HUDEP-2 (cell line): ENCODE data around the gene DOCK11.
A peak's percentile ranks its signal among the peaks of the same experiment; 100 is the strongest.

Experiments used
- DNase-seq, 76 experiments: peaks; one replicate each; lab custom pipeline; 2025; ENCODE audit not compliant: unreplicated experiment in 76 of 76; lab: John Stamatoyannopoulos, UW

Gene DOCK11

GRCh38 chrX:118528071-118528737 lies 32.6 kb downstream of the DOCK11 start:
- no peak for DNase-seq

DNA sequence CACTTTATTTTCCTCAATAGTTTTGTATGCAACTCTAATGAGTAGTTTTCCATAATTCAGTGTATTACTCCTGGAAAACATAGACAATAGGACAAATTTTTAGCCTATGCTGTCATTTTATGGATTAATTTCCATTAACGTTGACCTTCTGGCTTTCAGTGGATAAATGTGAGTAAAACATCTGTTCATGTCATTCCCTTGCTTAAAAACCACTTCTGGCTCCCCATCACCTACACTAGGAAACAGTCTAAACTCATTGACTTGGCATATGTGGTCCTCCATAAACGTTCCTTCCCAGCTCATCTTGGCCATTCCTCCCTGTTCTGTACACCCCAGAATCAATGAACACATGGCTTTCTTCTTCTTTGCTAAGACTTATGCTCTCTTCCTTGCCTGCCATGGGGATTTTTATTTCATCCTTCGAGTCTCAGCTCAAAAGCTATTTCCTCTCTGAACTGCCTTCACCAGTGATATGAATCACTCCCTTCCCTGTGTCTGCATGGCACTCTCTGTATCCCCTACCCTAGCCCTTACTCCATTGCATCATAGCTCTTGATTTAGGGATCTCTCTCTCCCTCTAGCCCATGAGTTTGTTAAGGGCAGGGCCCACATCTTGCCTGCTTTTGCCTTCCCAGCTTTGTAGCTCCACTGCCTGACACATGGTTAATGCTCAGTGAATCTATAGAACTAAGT lies 34.8 kb downstream of the DOCK11 start:
- no peak for DNase-seq

DNA sequence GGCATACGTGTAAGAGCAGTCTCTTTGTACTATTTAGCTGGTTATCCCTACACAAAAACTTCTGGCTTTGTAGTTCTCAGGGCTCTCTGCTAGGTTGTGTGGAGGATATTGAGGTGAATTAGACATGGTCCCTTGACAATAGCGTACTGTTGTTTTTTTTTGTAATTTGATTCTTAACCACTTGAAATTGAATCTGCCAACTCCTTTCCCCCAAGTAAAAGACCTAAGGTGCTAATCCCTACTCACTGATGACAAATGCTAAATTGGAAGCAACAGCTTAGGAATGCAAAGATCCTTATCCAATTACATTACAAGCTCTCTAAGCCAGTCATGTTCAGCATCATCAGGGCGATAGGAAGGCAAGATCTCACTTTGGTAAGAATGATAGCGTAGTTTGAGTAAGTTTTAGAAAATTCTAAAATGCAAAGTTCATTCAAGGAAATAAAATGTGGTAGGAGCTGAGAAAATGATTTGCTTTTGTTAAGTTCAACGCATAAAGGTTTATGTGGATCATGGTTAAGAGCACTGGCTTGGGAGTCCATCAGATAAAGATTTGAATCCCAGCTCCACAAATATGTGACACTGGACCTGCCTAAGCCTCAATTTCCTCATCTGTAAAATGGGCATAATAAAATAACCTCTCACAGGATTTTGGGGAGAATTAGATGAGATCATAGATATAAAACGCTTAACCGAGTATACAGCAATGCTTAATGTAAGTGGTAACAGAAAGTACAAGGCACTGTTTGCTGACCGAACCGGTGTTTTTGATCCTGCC lies 39.3 kb downstream of the DOCK11 start:
- DNase-seq: no peak

DNA sequence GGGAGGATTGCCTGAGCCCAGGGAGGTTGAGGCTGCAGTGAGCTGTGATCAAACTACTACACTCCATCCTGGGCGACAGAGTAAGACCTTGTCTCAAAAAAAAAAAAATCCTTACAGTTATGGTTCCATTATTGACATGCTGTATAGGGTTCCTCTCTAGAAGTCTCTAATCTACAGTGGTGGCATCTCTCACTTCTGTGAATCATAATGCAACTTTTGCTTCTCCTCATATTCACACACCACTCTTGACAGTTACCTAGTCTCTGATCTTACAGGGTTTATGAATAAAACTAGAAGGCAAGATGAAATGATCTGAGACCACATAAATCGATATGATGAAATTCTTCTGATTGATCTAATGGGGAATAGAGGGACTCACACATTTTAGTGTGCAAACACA lies 40.6 kb downstream of the DOCK11 start:
- no peak for DNase-seq

- peak in 15 of 76 experiments; percentile 0 to 3 (median 1) for DNase-seq
Observed at GRCh38 chrX:118536687-118537461, 41.3 kb downstream of the DOCK11 start.

DNA sequence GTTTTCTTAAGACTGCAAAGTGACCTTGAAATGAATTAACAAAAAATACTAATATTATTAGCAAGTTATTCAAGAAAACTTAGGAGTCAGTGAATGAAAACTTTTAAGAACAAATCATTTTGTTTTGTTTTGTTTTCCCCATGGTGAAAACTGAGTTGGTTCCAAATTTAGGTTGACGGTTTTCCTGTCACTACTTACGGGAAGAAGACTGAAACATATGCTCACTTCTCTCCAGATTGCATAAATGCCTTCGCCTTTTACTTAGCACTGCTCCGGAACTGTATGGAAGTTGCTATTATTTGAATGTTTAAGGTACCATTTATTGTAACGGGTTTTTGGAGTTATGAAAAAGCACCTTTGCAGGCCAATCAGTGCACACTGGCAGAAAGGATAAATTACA lies 42.8 kb downstream of the DOCK11 start:
- DNase-seq: no peak

DNA sequence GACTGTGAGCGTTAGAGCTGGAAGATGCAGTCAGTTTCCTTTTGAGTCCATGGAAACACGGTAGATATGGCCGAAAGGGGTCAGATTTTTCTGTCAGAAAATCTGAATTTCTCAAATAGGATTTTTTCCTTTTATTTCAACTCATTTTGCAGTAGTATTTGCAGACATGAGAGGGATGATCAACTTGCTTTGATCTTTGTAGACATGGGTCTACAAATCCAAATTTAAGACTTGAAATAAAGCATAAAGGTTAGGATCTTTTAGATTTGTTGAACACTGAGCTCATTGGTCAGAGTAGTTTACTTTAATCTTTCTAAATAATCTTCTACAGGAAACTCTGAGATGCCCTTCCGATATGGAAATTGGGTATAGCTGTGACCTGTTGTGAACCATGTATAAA lies 44.7 kb downstream of the DOCK11 start:
- no peak for DNase-seq

DNA sequence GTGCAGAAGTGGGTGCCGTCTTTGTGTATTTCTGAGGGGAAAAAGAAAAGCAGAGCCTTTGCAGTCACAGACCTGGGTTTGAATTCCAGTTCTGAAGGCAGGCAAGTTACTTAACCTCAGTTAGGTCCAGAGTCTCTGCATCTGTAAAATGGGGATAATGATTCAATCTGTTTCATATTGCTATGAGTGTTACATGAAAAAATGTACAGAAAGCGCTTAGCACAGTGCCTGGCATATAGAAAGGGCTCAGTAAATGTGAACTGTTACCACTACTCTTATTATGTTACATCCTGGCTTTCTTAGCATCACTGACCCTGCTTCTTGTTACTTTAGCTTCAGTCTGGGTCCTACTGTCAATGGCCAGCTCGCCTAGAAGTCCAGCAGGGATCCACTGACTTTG lies 45.9 kb downstream of the DOCK11 start:
- DNase-seq: no peak

DNA sequence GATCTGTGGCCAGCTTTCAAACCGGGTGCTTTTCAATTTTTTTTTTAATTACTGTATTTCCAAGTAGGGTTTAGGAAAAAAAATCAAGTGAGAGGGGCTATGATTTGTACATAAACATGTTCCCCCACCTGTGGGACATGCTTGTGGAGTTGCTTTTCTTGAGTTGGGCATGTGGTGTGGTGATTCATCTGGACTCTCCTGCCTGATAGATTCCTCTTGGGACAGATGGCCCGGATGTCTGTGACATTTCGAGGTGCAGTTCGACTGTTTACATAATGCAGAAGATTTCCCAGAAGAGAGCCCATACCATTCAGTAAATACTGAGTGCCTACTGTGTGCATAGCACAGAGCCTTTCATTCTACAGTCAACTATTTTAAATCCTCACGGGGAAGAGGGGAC lies 49.9 kb downstream of the DOCK11 start:
- no peak for DNase-seq

DNA sequence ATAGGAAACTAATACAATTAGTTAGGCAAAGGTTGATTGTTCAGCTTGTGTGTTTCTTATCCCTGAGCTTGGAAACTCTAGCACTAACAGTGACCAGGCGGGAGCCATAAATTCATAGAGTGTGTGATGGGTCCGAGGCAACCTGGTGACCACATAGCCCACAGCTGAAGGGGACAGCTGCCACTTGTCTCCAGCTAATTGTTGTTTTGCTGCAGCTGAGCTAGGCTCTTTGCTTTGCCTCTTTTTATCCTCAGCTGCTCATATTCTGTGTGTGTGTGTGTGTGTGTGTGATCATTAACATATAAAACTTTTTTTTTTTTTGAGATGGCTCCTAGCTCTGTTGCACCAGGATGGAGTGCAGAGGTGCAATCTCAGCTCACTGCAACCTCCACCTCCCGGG lies 53.2 kb downstream of the DOCK11 start:
- no peak for DNase-seq

GRCh38 chrX:118550792-118551191 lies 55.2 kb downstream of the DOCK11 start:
- no peak for DNase-seq

DNA sequence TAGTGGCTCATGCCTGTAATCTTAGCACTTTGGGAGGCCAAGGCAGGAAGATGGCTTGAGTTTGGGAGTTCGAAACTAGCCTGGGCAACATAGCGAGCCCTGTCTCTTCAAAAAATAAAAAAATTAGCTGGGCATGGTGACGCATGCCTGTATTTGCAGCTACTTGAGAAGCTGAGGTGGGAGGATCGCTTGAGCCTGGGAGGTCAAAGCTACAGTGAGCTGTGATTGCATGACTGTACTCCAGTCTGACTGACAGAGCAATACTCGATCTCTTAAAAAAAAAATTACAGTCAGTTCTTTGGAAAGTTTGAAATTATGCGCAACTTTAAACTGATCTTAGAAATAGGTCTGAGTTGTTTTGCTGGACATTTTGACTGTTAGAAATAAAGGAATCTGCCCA lies 55.8 kb downstream of the DOCK11 start:
- DNase-seq: no peak

GRCh38 chrX:118552121-118552900 lies 56.7 kb downstream of the DOCK11 start:
- DNase-seq: peak in 12 of 76 experiments; percentile 0 to 14 (median 2)

DNA sequence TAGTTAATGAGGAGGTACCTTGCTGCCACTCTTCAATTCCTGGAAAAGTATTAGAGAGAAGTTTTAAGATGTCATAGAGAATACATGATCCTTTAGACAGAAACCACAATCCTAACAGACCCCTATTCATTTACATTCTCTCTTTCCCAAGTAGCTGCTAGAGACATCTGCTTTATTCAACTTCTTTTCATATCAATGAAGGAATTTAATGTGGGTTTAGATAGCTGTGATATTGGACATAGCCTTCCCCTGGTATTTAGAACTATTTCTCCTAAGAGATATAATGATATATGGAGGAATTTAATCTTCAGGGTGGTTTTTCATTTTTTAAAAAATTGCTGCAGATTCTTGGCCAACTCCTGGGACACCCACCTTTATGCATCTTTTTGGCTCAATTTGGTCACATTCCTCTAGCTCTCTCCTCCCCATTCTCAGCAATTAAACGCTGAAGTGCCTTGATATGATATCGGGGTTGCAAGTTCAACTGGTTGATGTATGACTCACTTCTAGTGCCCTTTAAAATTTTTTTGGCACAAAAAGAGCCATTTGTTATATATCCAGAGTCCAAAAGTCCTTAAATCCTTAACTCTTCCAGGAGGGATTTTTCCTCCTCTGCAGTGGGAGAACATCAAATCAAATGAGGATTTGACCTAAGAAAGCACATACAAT lies 57.6 kb downstream of the DOCK11 start:
- DNase-seq: peak in 4 of 76 experiments; percentile 1 to 5 (median 3)

- DNase-seq: no peak
Observed at GRCh38 chrX:118554511-118554910, 58.9 kb downstream of the DOCK11 start.

GRCh38 chrX:118558926-118559325 lies 63.3 kb downstream of the DOCK11 start:
- no peak for DNase-seq

DNA sequence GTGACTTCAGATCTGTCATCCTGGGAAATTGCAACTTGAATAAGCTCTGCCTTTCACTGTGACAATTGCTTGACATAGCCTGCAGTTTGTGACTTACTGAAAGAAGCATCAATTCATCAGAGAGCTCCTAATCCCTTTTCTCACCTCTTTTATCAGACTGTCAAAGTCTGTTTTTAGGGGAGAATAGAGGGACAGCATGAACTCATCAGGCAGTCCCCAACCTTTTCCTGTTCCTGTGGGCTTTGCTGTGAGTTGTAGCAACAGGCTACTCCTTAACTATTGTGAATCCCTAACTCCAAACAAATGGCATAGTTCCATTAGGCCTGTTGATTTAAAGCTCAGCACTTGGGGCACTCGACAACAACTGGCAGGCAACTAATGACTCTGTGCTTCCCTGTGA lies 64.9 kb downstream of the DOCK11 start:
- no peak for DNase-seq

DNA sequence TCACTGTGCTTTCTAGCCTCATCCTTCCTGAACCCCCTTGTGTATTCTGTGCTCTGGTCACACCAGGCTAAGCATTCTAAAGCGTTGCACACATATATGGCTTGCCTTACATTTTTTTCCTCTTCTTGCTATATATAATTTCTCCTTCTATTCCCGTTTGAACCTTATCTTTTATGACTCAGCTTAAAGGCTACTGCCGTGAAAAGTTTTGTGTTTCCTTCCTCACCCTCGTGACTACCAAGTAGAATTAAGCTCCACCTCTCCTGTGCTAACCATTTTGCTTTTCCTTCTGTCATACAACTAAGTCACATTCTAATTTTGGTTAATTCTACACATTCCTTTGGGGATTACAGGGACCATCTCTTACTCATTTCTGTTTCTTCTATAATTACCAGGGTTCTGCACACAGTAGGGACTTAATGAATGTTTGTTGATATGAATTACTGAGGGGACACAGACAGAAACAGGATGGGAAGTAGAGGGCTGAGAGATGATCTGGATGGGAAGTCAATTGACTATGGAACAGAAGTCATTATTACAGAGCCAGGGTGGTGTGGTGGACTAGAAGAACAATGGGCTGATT lies 67.1 kb downstream of the DOCK11 start:
- peak in 3 of 76 experiments; percentile 0 to 7 (median 1) for DNase-seq

GRCh38 chrX:118564498-118564897 lies 68.9 kb downstream of the DOCK11 start:
- no peak for DNase-seq
